ENCODE measurements around the gene SOCS1.

The SOCS1 gene

GRCh38 chr16:11283820-11284248 is 27.8 kb upstream of the SOCS1 start:
- DNase-seq = no peak

GRCh38 chr16:11280616-11281522 is 24.9 kb upstream of the SOCS1 start, which contains the start of gene PRM1:
Gene PRM1 (minus strand): TSS chr16:11281330. CDS start chr16:11281238, 92 bp downstream.
- no peak for DNase-seq

- DNase-seq = no peak
Measured at GRCh38 chr16:11278681-11279628, 23.0 kb upstream of the SOCS1 start.

GRCh38 chr16:11277607-11278337 is 21.8 kb upstream of the SOCS1 start:
- no peak for DNase-seq

GRCh38 chr16:11276896-11277593 is 21.0 kb upstream of the SOCS1 start:
- no peak for DNase-seq

GRCh38 chr16:11276143-11276895 is 20.3 kb upstream of the SOCS1 start, which contains the start of gene PRM2:
Gene PRM2 (minus strand): TSS chr16:11276480. CDS start chr16:11276370, 110 bp downstream.
- no peak for DNase-seq

- no peak for DNase-seq
Measured at GRCh38 chr16:11274964-11275363, 19.0 kb upstream of the SOCS1 start.

- no peak for DNase-seq
Measured at GRCh38 chr16:11273721-11274324, 17.8 kb upstream of the SOCS1 start.

GRCh38 chr16:11272921-11273720 is 17.1 kb upstream of the SOCS1 start, which contains the start of gene PRM3:
Gene PRM3 (minus strand): TSS chr16:11273629. CDS start chr16:11273595, 34 bp downstream.
- DNase-seq = no peak

- no peak for DNase-seq
Measured at GRCh38 chr16:11272484-11272883, 16.5 kb upstream of the SOCS1 start.

- no peak for DNase-seq
Measured at GRCh38 chr16:11271610-11272009, 15.6 kb upstream of the SOCS1 start.

- no peak for DNase-seq
Measured at GRCh38 chr16:11270602-11271162, 14.7 kb upstream of the SOCS1 start.

GRCh38 chr16:11268921-11269375 is 12.9 kb upstream of the SOCS1 start, which contains the start of gene TNP2:
Gene TNP2 (minus strand): TSS chr16:11269325. CDS start chr16:11269262, 63 bp downstream.
- DNase-seq = no peak

- no peak for DNase-seq
Measured at GRCh38 chr16:11265124-11265523, 9.1 kb upstream of the SOCS1 start.

- no peak for DNase-seq
Measured at GRCh38 chr16:11264155-11264832, 8.3 kb upstream of the SOCS1 start.

- no peak for DNase-seq
Measured at GRCh38 chr16:11263737-11264136, 7.7 kb upstream of the SOCS1 start.

GRCh38 chr16:11262915-11263314 is 6.9 kb upstream of the SOCS1 start:
- DNase-seq = no peak

- DNase-seq = no peak
Measured at GRCh38 chr16:11260596-11260966, 4.6 kb upstream of the SOCS1 start.
